ENCODE measurements around the gene IL6. TPM values are rescaled to one million over a fixed set of nuclear protein-coding genes. Genes with fewer than 3 reads are reported as not detected.

IL6 gene
- total RNA-seq, 2 experiments from 2014 or later, result 1.1 to 1.4 TPM

DNA sequence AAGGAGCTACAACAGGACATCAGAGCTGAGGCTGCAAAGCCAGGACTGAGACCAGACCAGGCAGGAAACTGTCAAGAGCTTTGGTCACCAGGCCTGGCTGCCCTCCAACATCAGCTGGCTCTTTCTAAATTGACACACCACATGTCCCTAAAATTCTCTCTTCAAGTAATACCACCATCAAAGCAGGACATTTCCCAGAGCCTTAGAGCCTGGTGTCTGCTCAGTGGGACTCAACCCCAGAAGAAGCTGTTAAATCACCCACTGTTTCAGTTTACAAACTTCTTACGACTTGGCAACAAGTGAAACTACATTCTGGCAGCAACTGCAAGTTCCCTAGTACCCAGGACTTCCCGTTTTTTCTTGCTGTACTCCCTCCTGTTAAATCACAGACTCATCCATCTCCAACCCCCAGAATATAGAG is 3.8 kb upstream of the IL6 start:
- ChIA-PET CTCF (interaction anchor here (0.6 to 6.8 kb wide), 3 partner anchors 74 to 273 kb away, joined by 3 to 87 read pairs (median 3); no protein-coding TSS in a partner anchor), POLR2A (no interaction called here)

GRCh38 chr7:22723637-22724036 is 3.4 kb upstream of the IL6 start:
- CTCF ChIA-PET, result interaction anchor here (0.6 to 6.8 kb wide), 3 partner anchors 74 to 272 kb away, joined by 3 to 87 read pairs (median 3); no protein-coding TSS in a partner anchor
- POLR2A ChIA-PET, result no interaction called here

DNA sequence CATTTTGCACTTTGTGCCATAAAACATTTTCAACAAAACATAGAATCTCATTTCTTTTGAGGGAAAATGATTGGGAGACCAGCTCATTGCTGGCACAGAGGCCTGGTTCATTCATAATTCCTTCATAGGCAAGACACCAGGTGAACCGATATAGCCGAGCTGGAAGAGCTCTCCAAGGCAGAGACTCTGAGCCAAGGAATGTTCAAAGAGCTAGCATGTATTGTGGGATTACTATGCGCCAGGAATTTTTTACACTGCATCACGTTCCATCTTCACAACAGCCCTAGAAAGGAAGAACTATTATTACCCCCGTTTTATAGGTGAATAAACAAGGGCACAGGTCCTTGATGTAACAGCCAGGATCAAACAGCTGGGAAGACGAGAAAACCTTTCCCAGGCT is 2.1 kb upstream of the IL6 start:
- ChIA-PET CTCF (interaction anchor here (1.3 to 6.8 kb wide), 2 partner anchors 137 to 164 kb away, joined by 4 to 87 read pairs; no protein-coding TSS in a partner anchor), POLR2A (no interaction called here)

GRCh38 chr7:22725585-22725984 is 1.4 kb upstream of the IL6 start:
- POLR2A ChIA-PET, result no interaction called here
- CTCF ChIA-PET, result interaction anchor here (0.7 to 6.8 kb wide), 5 partner anchors 30 to 164 kb away, joined by 3 to 87 read pairs (median 4); no protein-coding TSS in a partner anchor

- ChIA-PET POLR2A (interaction anchor here (1.0 kb wide), 1 partner anchor 127 kb away, joined by 3 read pairs; no protein-coding TSS in a partner anchor), CTCF (interaction anchor here (0.7 to 6.8 kb wide), 6 partner anchors 8 to 165 kb away, joined by 3 to 87 read pairs (median 4); no protein-coding TSS in a partner anchor)
These were observed 574 bp upstream of the IL6 start for GRCh38 chr7:22726345-22726906.

DNA sequence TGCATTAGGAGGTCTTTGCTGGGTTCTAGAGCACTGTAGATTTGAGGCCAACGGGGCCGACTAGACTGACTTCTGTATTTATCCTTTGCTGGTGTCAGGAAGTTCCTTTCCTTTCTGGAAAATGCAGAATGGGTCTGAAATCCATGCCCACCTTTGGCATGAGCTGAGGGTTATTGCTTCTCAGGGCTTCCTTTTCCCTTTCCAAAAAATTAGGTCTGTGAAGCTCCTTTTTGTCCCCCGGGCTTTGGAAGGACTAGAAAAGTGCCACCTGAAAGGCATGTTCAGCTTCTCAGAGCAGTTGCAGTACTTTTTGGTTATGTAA is 675 bp downstream of the IL6 start:
- POLR2A ChIA-PET, result no interaction called here
- CTCF ChIA-PET, result interaction anchor here (1.4 to 6.8 kb wide), 3 partner anchors 8 to 166 kb away, joined by 3 to 87 read pairs (median 4); no protein-coding TSS in a partner anchor

DNA sequence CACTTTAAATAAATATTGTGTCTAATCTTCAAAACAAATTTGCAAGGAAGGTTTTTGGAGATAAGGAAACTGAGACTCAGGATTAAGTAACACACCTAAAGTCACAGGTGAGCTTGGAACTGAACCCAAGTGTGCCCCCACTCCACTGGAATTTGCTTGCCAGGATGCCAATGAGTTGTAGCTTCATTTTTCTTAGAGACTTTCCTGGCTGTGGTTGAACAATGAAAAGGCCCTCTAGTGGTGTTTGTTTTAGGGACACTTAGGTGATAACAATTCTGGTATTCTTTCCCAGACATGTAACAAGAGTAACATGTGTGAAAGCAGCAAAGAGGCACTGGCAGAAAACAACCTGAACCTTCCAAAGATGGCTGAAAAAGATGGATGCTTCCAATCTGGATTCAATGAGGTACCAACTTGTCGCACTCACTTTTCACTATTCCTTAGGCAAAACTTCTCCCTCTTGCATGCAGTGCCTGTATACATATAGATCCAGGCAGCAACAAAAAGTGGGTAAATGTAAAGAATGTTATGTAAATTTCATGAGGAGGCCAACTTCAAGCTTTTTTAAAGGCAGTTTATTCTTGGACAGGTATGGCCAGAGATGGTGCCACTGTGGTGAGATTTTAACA is 1.5 kb downstream of the IL6 start:
- CTCF ChIA-PET, result interaction anchor here (1.0 to 6.8 kb wide), 4 partner anchors 50 to 173 kb away, joined by 3 to 87 read pairs (median 4); no protein-coding TSS in a partner anchor
- POLR2A ChIA-PET, result no interaction called here

GRCh38 chr7:22729180-22729825 is 2.3 kb downstream of the IL6 start:
- ChIA-PET POLR2A (no interaction called here), CTCF (interaction anchor here (1.4 to 6.8 kb wide), 2 partner anchors 49 to 168 kb away, joined by 3 to 87 read pairs; no protein-coding TSS in a partner anchor)

GRCh38 chr7:22730066-22730710 is 3.2 kb downstream of the IL6 start:
- ChIA-PET CTCF (interaction anchor here (0.6 kb wide), 1 partner anchor 170 kb away, joined by 3 read pairs; no protein-coding TSS in a partner anchor), POLR2A (no interaction called here)

GRCh38 chr7:22730921-22731654 is 4.1 kb downstream of the IL6 start:
- POLR2A ChIA-PET, result no interaction called here
- CTCF ChIA-PET, result interaction anchor here (0.6 kb wide), 1 partner anchor 171 kb away, joined by 3 read pairs; no protein-coding TSS in a partner anchor

- POLR2A ChIA-PET, result no interaction called here
- CTCF ChIA-PET, result no interaction called here
These were observed 4.8 kb downstream of the IL6 start for GRCh38 chr7:22731766-22732165.

DNA sequence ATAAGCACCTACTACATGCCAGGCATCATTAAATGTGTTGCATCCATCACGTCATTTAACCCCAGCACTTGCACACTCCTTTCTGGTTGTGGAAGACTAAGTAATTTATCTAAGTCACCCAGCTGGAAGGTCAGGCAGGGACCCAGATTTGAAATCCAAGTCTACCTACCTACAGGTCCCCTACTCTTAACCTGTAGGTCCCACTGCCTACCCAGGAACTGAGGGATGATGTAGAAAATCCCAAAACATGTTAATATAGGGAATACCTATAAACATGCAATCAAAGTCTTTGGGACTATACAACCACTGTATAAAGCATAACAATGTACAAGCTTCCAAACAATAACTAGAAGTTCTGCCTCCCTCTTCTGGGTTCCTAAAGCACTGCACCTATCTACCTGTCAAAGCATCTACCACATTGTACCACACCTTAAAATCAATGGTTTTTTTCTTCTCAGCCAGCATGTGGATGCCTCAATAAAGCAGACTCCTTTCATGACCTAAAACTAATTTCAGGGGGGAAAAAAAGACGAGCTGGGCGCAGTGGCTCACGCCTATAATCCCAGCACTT is 5.6 kb downstream of the IL6 start:
- ChIA-PET CTCF (interaction anchor here (0.6 kb wide), 1 partner anchor 77 kb away, joined by 3 read pairs; no protein-coding TSS in a partner anchor), POLR2A (no interaction called here)

DNA sequence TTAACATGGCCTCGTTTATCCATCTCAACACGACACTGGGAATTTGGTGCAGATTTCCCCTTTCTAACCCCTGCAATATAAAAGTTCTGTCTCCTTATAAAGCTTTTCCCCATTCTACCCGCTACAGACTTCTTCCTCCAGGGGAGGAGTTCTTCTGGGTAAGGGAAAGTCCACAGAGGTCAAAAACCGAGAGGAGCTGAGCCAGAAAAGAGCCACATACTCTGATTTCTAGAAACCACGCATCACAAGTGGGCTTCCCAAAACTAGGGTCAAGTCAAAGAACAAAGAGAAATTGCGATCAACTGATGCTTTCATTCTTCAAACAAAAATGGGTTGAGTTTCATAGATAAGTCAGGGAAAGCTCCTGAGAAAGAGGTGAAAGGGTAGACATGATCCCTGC is 6.8 kb downstream of the IL6 start:
- CTCF ChIA-PET, result interaction anchor here (1.1 kb wide), 1 partner anchor 50 kb away, joined by 3 read pairs; no protein-coding TSS in a partner anchor
- POLR2A ChIA-PET, result no interaction called here

- ChIA-PET CTCF (no interaction called here), POLR2A (no interaction called here)
These were observed 16.0 kb downstream of the IL6 start for GRCh38 chr7:22743014-22743413.

DNA sequence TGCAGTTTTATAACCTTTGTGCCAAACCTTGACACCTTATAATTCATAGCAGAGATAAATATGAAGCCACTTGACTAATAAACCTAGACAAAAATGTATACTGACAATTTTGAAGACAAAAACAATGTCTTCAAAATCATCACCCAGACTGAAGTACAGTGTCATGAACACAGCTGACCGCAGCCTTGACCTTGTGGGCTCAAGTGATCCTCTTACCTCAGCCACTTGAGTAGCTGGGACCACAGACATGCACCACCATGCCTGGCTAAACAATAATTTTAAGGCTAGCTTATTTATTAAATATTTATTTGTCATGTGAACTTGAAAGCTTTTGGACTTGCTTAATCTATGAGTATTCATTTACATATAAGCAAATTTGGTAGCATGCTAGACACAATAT is 24.3 kb downstream of the IL6 start:
- POLR2A ChIA-PET, result no interaction called here
- CTCF ChIA-PET, result no interaction called here

DNA sequence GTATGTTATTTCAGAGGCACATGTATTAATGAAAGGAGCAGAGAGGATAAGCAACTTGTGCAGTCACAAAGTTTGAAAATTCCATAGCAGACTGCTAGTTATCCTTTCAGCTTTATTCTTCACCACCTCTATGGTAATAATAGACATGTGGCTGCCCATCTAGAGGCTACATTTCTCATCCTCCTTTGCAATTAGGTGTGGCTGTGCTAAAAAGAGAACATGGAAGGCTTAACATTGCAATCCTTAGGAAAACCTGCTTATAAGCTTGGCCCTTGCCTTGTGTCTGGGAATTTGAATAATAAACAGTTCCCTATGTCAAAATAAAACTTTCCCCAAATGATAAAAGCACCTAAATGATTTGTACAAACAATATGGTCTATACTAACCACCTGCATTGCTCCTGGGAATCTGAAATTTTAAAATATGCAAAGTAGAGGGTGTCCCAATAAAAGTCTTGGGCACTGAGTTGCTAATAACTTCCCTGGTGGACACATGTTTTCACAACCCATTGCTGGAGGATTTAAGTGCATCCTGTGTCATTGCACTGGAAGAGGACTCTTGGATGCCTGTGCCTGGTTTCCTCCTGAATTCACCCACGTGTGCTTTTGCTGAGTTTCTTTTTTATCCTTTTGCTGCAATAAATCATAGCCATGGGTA is 30.5 kb downstream of the IL6 start:
- ChIA-PET CTCF (no interaction called here), POLR2A (no interaction called here)

GRCh38 chr7:22758576-22758975 is 31.6 kb downstream of the IL6 start:
- ChIA-PET POLR2A (no interaction called here), CTCF (no interaction called here)

DNA sequence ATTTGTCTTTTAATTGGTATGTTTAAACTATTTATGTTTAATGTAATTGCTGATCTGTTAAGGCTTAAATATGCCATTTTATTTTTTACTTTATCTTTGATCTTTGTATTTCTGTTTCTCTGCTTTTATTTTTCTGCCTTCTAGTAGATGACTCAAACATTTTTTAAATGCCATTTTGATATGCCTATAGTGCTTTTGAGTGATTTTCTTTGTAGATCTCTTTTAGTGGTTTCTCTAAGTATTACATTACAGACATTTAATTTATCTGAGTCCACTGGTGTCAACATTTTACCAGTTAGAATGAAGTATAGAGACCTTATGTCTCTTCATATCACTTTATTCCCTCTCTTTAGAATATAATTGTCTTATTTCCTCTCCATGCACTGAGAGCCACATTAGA is 32.7 kb downstream of the IL6 start:
- ChIA-PET POLR2A (no interaction called here), CTCF (no interaction called here)

DNA sequence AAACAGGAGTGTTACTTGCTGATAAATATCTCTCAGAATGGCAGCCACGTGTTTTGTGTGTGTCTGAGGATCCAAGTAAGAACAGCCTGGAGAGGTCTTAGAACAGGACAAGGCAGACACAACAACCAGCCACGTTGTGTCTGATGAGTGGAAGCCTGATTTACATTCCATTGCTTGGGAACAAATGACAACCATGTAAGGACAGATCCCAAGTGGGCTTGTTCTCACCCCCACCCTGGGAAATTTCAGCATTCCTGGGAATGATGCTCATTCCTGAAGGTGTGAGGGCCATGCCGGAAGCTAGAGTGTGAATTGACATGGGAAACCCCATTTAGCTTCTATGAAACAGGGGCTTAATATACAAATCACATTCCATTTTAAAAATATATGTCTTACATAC is 35.9 kb downstream of the IL6 start:
- ChIA-PET CTCF (no interaction called here), POLR2A (no interaction called here)

All from activated CD8-positive, alpha-beta memory T cell treated with anti-CD3 and anti-CD28 coated beads for 36 hours (primary cell).